WTC11 (cell line): ENCODE measurements around the gene ASS1. TPM values are rescaled to one million over a fixed set of nuclear protein-coding genes. Genes with fewer than 3 reads are reported as not detected.
A peak's percentile ranks its signal among the peaks of the same experiment; 100 is the strongest.

ENCODE experiments used
- ATAC-seq: fragments of 200-7000 bp; cut with Tn5 transposase; 2 replicates; pipeline ENCODE4 v1.10.0; 2021; ENCODE audit warnings: mild to moderate bottlenecking, moderate library complexity
- CTCF ChIA-PET: fragments of 300-600 bp; sonication (Branson Sonifier 250); formaldehyde crosslinking; loops from one replicate; lab custom pipeline; 2021; ENCODE audit warnings: antibody characterized with exemption; lab: Charles Lee
- POLR2A ChIA-PET: fragments of 350-600 bp; sonication (Branson Sonifier 250); formaldehyde crosslinking; loops from one replicate; lab custom pipeline; 2021; ENCODE audit warnings: antibody characterized with exemption; lab: Charles Lee
- DNase-seq: peaks from one replicate; pipeline ENCODE4 v3.0.0; 2021; ENCODE audit warnings: low spot score
- H3K27ac Mint-ChIP-seq: 2 replicates; pipeline ENCODE4 v1.8.0; 2021; ENCODE audit warnings: mixed read lengths
- H3K27me3 Mint-ChIP-seq: 2 replicates; pipeline ENCODE4 v1.8.0; 2021; ENCODE audit warnings: low read depth, mild to moderate bottlenecking, moderate library complexity, mixed read lengths
- H3K36me3 Mint-ChIP-seq: 2 replicates; pipeline ENCODE4 v1.8.0; 2021; ENCODE audit warnings: mixed read lengths
- H3K4me1 Mint-ChIP-seq: 2 replicates; pipeline ENCODE4 v1.8.0; 2022; ENCODE audit warnings: mixed read lengths
- H3K4me3 Mint-ChIP-seq: 2 replicates; pipeline ENCODE4 v1.8.0; 2021; ENCODE audit warnings: mild to moderate bottlenecking, moderate library complexity, mixed read lengths
- H3K9me3 Mint-ChIP-seq: 2 replicates; pipeline ENCODE4 v1.8.0; 2021; ENCODE audit warnings: mixed read lengths
- ATF2 ChIP-seq: sonication (generic); formaldehyde crosslinking; IDR thresholded peaks from 2 replicates; pipeline ENCODE4 v1.8.1; 2022; ENCODE audit warnings: low read depth, missing genetic modification reagents, borderline replicate concordance
- CREB1 ChIP-seq: sonication (generic); formaldehyde crosslinking; IDR thresholded peaks from 2 replicates; pipeline ENCODE4 v1.8.0; 2023; ENCODE audit warnings: mild to moderate bottlenecking, missing genetic modification reagents
- ESRRA ChIP-seq: sonication (generic); formaldehyde crosslinking; IDR thresholded peaks from 2 replicates; pipeline ENCODE4 v1.8.1; 2022; ENCODE audit warnings: mild to moderate bottlenecking, missing genetic modification reagents, borderline replicate concordance
- HMGA2 ChIP-seq: fragments of 250-450 bp; sonication (Bioruptor Pico); IDR thresholded peaks from 2 replicates; pipeline ENCODE4 v1.4.0; 2021; ENCODE audit warnings: mild to moderate bottlenecking, moderate library complexity
- IRF2 ChIP-seq: sonication (generic); formaldehyde crosslinking; IDR thresholded peaks from 2 replicates; pipeline ENCODE4 v1.8.0; 2022; ENCODE audit warnings: low read depth, missing genetic modification reagents, borderline replicate concordance
- MXD4 ChIP-seq: fragments of 250-450 bp; sonication (Bioruptor Pico); IDR thresholded peaks from 2 replicates; pipeline ENCODE4 v1.8.0; 2021; ENCODE audit warnings: mild to moderate bottlenecking, moderate library complexity, borderline replicate concordance
- NFATC4 ChIP-seq: fragments of 250-450 bp; sonication (Bioruptor Pico); IDR thresholded peaks from 2 replicates; pipeline ENCODE4 v1.9.0; 2021; ENCODE audit warnings: mild to moderate bottlenecking
- SOX15 ChIP-seq: fragments of 250-450 bp; sonication (Bioruptor Pico); IDR thresholded peaks from 2 replicates; pipeline ENCODE4 v1.9.0; 2021; ENCODE audit warnings: mild to moderate bottlenecking
- TCF7 ChIP-seq: sonication (generic); formaldehyde crosslinking; IDR thresholded peaks from 2 replicates; pipeline ENCODE4 v1.8.0; 2022; ENCODE audit warnings: mild to moderate bottlenecking, low read depth, missing genetic modification reagents, moderate library complexity
- USF1 ChIP-seq: sonication (generic); formaldehyde crosslinking; IDR thresholded peaks from 2 replicates; pipeline ENCODE4 v1.8.0; 2022; ENCODE audit warnings: mild to moderate bottlenecking, missing genetic modification reagents
- total RNA-seq: library from RNA; stranded (reverse); gene quantifications from 3 replicates; pipeline ENCODE4 v1.2.3, GENCODE V29; 2021
- TF ChIP-seq, protein P1 (sequence below): sonication (generic); formaldehyde crosslinking; IDR thresholded peaks from 2 replicates; pipeline ENCODE4 v1.8.1; 2022; ENCODE audit warnings: mild to moderate bottlenecking, moderate library complexity, missing genetic modification reagents
- TF ChIP-seq, protein P2 (sequence below): fragments of 250-450 bp; sonication (Bioruptor Pico); IDR thresholded peaks from 2 replicates; pipeline ENCODE4 v2.1.2; 2022; ENCODE audit warnings: mild to moderate bottlenecking, moderate library complexity
- TF ChIP-seq, protein P3 (sequence below): fragments of 250-450 bp; sonication (Bioruptor Pico); IDR thresholded peaks from 2 replicates; pipeline ENCODE4 v1.8.0; 2021; ENCODE audit warnings: mild to moderate bottlenecking
- TF ChIP-seq, protein P4 (sequence below): sonication (generic); formaldehyde crosslinking; IDR thresholded peaks from 2 replicates; pipeline ENCODE4 v1.8.1; 2023; ENCODE audit warnings: mild to moderate bottlenecking, missing genetic modification reagents, borderline replicate concordance

The ASS1 gene
- total RNA-seq, 1 experiment from 2014 or later, result 95.7 TPM

DNA sequence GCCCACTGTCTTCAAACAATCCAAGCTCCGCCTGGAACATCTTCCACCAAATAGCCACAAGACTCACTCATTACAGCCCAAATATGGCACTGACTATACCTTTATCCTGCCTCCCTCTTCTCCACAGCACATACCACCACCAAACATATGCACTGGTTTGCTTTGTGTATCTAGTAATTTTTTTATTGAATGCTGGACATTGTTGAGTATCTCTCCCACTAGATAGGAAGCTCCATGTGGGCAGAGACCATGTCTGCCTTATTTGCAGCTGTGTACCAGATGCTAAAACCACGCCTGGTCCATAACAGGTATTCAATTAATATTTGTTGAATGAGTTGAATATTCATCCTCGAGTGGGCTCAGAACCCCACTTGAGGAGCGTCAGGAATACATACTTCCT is 67.4 kb downstream of the ASS1 start:
- no peak overlapping the region for H3K4me3 Mint-ChIP-seq
- H3K4me1 Mint-ChIP-seq, result no peaks in the 10 kb centered on the region
- ATAC-seq, result no peak
- DNase-seq, result no peak
- H3K27ac Mint-ChIP-seq, result no peak overlapping the region
- H3K9me3 Mint-ChIP-seq, result peaks cover 6% of the 10 kb centered on the region
- CTCF ChIA-PET, result interaction anchor here (1.0 kb wide), 1 partner anchor 181 kb away, joined by 3 read pairs; the partner anchor contains the start of gene EXOSC2
- H3K27me3 Mint-ChIP-seq, result no peaks in the 10 kb centered on the region; the same call in 1 of the 2 replicates
- TF ChIP-seq ESRRA (CRISPR knock-in tag) (no peak), CREB1 (CRISPR knock-in tag) (no peak), MXD4 (CRISPR knock-in tag) (no peak), USF1 (CRISPR knock-in tag) (no peak), ATF2 (CRISPR knock-in tag) (no peak), NFATC4 (CRISPR knock-in tag) (no peak), TCF7 (no peak), SOX15 (CRISPR knock-in tag) (no peak), IRF2 (no peak)
- TF ChIP-seq, protein P1, sequence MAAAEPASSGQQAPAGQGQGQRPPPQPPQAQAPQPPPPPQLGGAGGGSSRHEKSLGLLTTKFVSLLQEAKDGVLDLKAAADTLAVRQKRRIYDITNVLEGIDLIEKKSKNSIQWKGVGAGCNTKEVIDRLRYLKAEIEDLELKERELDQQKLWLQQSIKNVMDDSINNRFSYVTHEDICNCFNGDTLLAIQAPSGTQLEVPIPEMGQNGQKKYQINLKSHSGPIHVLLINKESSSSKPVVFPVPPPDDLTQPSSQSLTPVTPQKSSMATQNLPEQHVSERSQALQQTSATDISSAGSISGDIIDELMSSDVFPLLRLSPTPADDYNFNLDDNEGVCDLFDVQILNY (CRISPR knock-in tag), result no peak
- TF ChIP-seq, protein P2, sequence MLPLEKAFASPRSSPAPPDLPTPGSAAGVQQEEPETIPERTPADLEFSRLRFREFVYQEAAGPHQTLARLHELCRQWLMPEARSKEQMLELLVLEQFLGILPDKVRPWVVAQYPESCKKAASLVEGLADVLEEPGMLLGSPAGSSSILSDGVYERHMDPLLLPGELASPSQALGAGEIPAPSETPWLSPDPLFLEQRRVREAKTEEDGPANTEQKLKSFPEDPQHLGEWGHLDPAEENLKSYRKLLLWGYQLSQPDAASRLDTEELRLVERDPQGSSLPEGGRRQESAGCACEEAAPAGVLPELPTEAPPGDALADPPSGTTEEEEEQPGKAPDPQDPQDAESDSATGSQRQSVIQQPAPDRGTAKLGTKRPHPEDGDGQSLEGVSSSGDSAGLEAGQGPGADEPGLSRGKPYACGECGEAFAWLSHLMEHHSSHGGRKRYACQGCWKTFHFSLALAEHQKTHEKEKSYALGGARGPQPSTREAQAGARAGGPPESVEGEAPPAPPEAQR (CRISPR knock-in tag), result no peak
- TF ChIP-seq, protein P3, sequence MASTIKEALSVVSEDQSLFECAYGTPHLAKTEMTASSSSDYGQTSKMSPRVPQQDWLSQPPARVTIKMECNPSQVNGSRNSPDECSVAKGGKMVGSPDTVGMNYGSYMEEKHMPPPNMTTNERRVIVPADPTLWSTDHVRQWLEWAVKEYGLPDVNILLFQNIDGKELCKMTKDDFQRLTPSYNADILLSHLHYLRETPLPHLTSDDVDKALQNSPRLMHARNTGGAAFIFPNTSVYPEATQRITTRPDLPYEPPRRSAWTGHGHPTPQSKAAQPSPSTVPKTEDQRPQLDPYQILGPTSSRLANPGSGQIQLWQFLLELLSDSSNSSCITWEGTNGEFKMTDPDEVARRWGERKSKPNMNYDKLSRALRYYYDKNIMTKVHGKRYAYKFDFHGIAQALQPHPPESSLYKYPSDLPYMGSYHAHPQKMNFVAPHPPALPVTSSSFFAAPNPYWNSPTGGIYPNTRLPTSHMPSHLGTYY (CRISPR knock-in tag), result no peak
- TF ChIP-seq, protein P4, sequence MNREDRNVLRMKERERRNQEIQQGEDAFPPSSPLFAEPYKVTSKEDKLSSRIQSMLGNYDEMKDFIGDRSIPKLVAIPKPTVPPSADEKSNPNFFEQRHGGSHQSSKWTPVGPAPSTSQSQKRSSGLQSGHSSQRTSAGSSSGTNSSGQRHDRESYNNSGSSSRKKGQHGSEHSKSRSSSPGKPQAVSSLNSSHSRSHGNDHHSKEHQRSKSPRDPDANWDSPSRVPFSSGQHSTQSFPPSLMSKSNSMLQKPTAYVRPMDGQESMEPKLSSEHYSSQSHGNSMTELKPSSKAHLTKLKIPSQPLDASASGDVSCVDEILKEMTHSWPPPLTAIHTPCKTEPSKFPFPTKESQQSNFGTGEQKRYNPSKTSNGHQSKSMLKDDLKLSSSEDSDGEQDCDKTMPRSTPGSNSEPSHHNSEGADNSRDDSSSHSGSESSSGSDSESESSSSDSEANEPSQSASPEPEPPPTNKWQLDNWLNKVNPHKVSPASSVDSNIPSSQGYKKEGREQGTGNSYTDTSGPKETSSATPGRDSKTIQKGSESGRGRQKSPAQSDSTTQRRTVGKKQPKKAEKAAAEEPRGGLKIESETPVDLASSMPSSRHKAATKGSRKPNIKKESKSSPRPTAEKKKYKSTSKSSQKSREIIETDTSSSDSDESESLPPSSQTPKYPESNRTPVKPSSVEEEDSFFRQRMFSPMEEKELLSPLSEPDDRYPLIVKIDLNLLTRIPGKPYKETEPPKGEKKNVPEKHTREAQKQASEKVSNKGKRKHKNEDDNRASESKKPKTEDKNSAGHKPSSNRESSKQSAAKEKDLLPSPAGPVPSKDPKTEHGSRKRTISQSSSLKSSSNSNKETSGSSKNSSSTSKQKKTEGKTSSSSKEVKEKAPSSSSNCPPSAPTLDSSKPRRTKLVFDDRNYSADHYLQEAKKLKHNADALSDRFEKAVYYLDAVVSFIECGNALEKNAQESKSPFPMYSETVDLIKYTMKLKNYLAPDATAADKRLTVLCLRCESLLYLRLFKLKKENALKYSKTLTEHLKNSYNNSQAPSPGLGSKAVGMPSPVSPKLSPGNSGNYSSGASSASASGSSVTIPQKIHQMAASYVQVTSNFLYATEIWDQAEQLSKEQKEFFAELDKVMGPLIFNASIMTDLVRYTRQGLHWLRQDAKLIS, result no peak
- POLR2A ChIA-PET, result no interaction called here
- H3K36me3 Mint-ChIP-seq, result no peaks in the 10 kb centered on the region

DNA sequence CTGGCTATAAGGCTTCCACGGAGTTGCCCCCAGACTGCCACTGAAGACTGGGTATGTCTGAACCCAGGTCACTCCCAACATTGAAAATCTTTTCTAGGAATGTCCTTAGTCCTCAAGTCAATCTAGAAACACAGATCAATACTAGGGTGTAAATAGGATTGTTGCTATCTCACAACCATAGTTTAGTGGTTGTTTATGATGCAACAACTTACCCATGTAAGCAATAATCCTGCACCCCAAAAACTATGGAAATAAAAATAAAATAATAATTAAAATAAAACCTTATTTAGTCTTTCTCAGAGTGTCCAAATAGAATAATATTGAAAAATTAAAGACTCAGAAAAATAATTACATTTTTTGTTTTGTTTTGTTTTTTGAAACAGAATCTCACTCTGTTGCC is 68.3 kb downstream of the ASS1 start:
- no peaks in the 10 kb centered on the region for H3K4me1 Mint-ChIP-seq
- no peaks in the 10 kb centered on the region for H3K36me3 Mint-ChIP-seq
- POLR2A ChIA-PET, result no interaction called here
- H3K27me3 Mint-ChIP-seq, result no peaks in the 10 kb centered on the region; the same call in 1 of the 2 replicates
- no peak overlapping the region for H3K4me3 Mint-ChIP-seq
- CTCF ChIA-PET, result no interaction called here
- DNase-seq (no peak), ATAC-seq (no peak)
- no peak overlapping the region for H3K27ac Mint-ChIP-seq
- peaks cover 6% of the 10 kb centered on the region for H3K9me3 Mint-ChIP-seq
- TF ChIP-seq HMGA2 (CRISPR knock-in tag), result 0 out of 2 replicates have a peak, but pooled peaks have one; percentile 23
- no peak for TF ChIP-seq CREB1 (CRISPR knock-in tag)
